HL-60 (cell line): ENCODE data around the gene TLR9.

Experiments
- DNase-seq, 2 experiments: peaks; one replicate each; pipeline ENCODE4 v3.0.0-alpha.2; 2010 to 2020; ENCODE audit warnings: low read depth in 1 of 2, low spot score in 1 of 2
- H3K27ac ChIP-seq: fragments of 250-450 bp; sonication (Bioruptor Pico); replicated peaks from 2 replicates; pipeline ENCODE4 v1.5.1; 2020; ENCODE audit warnings: mild to moderate bottlenecking, moderate library complexity
- H3K27me3 ChIP-seq: fragments of 250-450 bp; sonication (Bioruptor Pico); 2 replicates; pipeline ENCODE4 v1.5.1; 2021; ENCODE audit warnings: mild to moderate bottlenecking, moderate library complexity; ENCODE audit not compliant: insufficient read depth, poor library complexity, severe bottlenecking
- H3K4me3 ChIP-seq: replicated peaks from 2 replicates; pipeline ENCODE4 v1.5.1; 2011; ENCODE audit warnings: mild to moderate bottlenecking, control low read depth, low read length; ENCODE audit not compliant: insufficient read depth
- GABPA ChIP-seq: IDR thresholded peaks from 2 replicates; pipeline ENCODE4 v1.6.1; 2012; ENCODE audit warnings: low read depth
- POLR2AphosphoS5 ChIP-seq: IDR thresholded peaks from 2 replicates; pipeline ENCODE4 v1.6.1; 2012; ENCODE audit warnings: low read depth
- SPI1 ChIP-seq: IDR thresholded peaks from 2 replicates; pipeline ENCODE4 v1.6.1; 2012; ENCODE audit warnings: low read depth, mild to moderate bottlenecking, borderline replicate concordance
- TF ChIP-seq, protein P1 (sequence below): IDR thresholded peaks from 2 replicates; pipeline ENCODE4 v1.6.1; 2012; ENCODE audit warnings: low read depth; ENCODE audit not compliant: insufficient replicate concordance
- TF ChIP-seq, protein P2 (sequence below): IDR thresholded peaks from one replicate; pipeline ENCODE4 v1.5.1; 2011; ENCODE audit warnings: low read length, control low read depth, inconsistent platforms; ENCODE audit not compliant: insufficient read depth

The TLR9 gene

DNA sequence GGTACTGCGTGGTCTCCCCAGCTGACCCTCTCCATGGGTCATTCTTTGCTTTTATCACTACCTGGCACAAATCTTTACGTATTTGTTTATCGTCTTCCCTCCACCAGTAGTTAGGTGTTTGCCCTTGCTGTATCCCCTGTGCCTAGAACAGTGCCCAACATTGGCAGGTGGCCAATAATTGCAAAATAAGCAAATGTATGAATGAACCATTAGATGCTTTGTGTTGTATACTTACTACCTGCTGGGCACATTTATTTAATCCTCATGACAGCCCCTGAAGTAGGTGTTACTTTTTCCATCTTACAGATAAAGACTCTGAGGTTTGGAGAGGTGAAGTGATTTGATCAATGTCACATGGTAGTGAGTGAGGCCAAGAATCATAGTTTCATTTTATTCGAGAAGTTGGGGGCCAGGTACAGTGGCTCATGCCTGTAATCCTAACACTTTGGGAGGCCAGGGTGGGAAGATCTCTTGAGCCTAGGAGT, 15.5 kb upstream of the TLR9 start:
- TF ChIP-seq POLR2AphosphoS5 (no peak), GABPA (no peak), SPI1 (no peak)
- TF ChIP-seq, protein P1, sequence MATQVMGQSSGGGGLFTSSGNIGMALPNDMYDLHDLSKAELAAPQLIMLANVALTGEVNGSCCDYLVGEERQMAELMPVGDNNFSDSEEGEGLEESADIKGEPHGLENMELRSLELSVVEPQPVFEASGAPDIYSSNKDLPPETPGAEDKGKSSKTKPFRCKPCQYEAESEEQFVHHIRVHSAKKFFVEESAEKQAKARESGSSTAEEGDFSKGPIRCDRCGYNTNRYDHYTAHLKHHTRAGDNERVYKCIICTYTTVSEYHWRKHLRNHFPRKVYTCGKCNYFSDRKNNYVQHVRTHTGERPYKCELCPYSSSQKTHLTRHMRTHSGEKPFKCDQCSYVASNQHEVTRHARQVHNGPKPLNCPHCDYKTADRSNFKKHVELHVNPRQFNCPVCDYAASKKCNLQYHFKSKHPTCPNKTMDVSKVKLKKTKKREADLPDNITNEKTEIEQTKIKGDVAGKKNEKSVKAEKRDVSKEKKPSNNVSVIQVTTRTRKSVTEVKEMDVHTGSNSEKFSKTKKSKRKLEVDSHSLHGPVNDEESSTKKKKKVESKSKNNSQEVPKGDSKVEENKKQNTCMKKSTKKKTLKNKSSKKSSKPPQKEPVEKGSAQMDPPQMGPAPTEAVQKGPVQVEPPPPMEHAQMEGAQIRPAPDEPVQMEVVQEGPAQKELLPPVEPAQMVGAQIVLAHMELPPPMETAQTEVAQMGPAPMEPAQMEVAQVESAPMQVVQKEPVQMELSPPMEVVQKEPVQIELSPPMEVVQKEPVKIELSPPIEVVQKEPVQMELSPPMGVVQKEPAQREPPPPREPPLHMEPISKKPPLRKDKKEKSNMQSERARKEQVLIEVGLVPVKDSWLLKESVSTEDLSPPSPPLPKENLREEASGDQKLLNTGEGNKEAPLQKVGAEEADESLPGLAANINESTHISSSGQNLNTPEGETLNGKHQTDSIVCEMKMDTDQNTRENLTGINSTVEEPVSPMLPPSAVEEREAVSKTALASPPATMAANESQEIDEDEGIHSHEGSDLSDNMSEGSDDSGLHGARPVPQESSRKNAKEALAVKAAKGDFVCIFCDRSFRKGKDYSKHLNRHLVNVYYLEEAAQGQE: no peak
- TF ChIP-seq, protein P2, sequence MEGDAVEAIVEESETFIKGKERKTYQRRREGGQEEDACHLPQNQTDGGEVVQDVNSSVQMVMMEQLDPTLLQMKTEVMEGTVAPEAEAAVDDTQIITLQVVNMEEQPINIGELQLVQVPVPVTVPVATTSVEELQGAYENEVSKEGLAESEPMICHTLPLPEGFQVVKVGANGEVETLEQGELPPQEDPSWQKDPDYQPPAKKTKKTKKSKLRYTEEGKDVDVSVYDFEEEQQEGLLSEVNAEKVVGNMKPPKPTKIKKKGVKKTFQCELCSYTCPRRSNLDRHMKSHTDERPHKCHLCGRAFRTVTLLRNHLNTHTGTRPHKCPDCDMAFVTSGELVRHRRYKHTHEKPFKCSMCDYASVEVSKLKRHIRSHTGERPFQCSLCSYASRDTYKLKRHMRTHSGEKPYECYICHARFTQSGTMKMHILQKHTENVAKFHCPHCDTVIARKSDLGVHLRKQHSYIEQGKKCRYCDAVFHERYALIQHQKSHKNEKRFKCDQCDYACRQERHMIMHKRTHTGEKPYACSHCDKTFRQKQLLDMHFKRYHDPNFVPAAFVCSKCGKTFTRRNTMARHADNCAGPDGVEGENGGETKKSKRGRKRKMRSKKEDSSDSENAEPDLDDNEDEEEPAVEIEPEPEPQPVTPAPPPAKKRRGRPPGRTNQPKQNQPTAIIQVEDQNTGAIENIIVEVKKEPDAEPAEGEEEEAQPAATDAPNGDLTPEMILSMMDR: no peak
- H3K27ac ChIP-seq: no peak overlapping the region; the same call in 1 of the 2 replicates
- DNase-seq: no peak
- no peaks in the 10 kb centered on the region for H3K27me3 ChIP-seq
- no peak overlapping the region for H3K4me3 ChIP-seq

DNA sequence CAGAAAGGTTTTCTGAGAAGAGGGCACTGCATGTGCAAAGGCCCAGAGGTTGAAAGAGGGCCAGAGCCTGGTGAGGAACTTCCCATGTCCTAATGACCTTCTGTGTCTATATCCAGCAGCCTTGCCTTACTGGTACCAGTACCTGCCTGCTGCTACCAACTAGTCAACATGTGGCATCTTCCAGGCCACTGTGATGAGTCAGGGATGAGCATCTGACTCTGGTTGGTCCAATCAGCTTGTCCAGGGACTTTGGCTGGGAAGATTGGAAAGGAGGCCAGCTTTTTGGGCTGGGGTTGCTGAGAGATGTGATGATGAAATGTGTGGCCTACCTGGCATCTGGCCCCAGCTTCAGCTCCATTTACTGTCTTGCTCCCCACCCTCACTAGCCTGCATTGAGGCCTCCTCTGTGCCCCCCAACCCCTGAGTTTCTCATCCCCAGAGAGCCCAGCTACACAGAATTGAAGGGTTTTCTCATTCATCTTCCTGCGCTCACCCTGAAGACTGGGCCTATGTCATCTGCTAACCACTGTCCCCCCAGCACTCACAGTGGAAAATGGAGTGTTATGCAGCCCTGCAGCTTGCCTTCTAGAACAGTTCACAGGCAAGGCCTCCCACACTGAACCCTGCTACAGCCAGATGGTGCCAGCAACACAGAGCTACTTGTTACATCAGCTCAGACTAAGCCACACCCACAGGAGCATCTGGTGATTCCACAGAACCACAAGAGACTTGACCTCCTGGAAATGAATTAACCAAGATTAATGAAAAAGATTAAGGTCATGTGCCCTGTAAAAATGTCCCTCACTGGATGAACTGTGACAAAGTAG, 14.8 kb upstream of the TLR9 start:
- TF ChIP-seq POLR2AphosphoS5: peak; percentile 76; the same call in 1 of the 2 replicates
- no peak for TF ChIP-seq GABPA
- peak; percentile 83 to 92 for DNase-seq
- no peaks in the 10 kb centered on the region for H3K27me3 ChIP-seq
- peak overlapping the region; percentile 95 for H3K27ac ChIP-seq
- H3K4me3 ChIP-seq: peak overlapping the region; percentile 91

DNA sequence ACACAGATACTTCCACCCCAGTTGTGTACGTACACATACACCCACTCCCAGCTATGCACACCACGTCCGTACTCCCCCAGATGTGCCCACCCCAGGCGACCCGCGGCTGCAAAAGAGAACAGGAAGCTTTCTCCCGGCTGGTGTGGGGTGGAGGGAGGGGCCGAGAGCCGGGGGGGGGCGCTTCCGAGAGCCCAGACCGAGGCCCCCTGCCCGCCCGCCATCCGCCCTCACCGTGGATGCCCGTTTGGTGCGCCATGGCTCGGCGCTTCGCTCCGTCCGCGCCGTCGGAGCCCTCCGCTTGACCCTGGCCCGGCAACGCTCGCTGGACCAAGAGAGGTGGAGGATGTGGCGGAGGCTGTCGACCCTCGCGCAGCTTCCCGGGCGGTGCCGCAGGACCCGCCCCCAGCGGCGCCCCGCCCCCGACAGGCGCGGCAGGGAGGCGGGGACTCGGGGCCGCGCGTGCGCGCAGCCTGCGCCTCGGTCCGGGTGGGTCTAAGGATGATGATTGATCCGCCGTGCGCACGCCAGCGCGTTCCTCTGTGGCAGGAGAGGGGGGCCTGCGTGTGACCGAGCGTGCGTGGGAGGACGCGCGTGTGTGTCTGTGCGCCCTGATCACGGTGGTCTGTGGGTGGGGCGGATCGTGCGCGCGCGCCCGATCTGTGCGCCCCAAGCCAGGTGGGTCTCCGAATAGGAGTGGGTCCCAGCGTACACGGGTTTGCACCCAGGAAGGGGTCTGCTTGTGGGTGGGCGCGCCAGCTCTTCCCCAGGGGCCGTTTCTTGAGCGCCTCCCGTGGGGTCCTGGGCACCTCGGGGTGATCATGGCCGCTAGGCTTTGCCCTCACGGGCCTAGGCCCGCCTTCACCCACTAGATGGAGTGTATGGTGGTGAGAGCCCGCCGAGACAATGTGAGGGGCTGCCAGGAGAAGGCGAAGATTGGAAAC, 13.6 kb upstream of the TLR9 start, which contains the start of gene TWF2:
TWF2 (minus strand) TSS at position 398 of the 941 bp plus-strand sequence; CDS start at position 256, 142 bp downstream.
- TF ChIP-seq GABPA (no peak), POLR2AphosphoS5 (peak; percentile 62), SPI1 (no peak)
- TF ChIP-seq, protein P1: no peak
- TF ChIP-seq, protein P2: peak; percentile 26
- H3K27me3 ChIP-seq: no peaks in the 10 kb centered on the region
- peak within 1 kb of the TSS; percentile 95 for H3K27ac ChIP-seq
- peak; percentile 68 to 91 for DNase-seq
- H3K4me3 ChIP-seq: peak within 1 kb of the TSS; percentile 91
